Activated CD8-positive, alpha-beta memory T cell treated with anti-CD3 and anti-CD28 coated beads for 1 hour (primary cell): Measurements from ENCODE around the gene LRRC41.
"Not testable (repeated sequence)": the region's sequence is repeated elsewhere in the genome, so short reads cannot be mapped to it uniquely, and the experiment has no call there.

Source experiments
- DNase-seq, 2 donors: peaks; one replicate each; pipeline ENCODE4 v3.0.0-alpha.2; 2020; ENCODE audit warnings: low read depth in 1 of 2; ENCODE audit errors: extremely low read depth in 1 of 2

LRRC41 gene

DNA sequence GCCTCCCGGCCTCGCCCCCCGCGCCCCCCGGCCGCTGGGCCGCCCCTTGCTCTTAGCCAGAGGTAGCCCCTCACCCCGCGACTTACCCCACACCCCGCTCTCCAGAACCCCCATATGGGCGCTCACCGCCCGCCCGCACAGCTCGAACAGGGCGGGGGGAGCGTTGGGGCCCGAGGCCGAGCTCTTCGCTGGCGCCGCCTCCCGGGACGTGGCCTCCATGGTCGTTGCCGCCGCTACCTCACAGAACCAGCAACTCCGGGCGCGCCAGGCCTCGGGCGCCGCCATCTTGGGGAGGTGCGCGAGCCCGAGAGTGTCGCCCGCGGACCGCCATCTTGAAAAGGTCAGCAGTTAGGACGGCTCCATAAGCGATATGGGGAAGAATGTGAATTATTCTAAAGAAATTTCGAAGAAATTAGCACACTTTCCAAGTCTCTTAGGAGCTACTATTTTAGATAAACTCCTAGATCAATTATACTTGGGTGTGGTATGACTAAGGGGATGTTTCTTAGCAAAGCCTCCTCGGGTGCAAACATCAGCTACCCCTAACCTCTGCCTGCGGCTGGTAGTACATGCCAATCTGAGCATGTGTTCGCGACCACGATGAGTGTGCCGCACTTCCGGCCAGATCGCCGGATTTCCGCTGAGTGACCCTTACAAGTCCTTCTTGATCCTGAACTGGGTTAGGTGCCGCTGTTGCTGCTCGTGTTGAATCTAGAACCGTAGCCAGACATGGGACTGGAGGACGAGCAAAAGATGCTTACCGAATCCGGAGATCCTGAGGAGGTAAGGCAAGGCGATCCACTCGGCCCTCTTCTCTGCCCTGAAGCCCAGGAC is at the start of gene LRRC41, which contains the start of gene UQCRH:
TSS of gene LRRC41 (minus strand) at position 579 of the 834 bp plus-strand sequence. CDS start at position 285, 294 bp downstream.
TSS of gene UQCRH (plus strand) at position 661 of the 834 bp plus-strand sequence. CDS start at position 730, 69 bp downstream.
- DNase-seq, result peak; percentile 80 to 87

DNA sequence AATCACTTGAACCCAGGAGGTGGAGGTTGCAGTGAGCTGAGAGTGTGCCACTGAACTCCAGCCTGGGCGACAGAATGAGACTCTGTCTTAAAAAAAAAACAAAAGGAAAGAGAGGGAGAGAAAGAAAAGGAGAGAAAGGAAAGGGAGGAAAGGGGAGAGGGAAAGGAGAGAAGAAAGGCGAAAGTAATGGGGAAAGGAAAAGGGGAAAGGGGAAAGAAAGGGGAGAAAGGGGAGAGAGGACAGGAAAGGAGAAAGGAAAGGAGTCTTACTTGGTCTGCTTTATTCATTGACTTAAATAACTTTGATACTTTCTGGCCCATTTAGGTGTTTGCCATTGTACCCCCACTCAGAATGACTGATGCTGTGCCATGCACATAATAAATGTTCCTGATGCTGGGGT is 48.9 kb upstream of the LRRC41 start:
- no peak for DNase-seq

- no peak for DNase-seq
Observed at GRCh38 chr1:46345281-46345680, 41.9 kb upstream of the LRRC41 start.

DNA sequence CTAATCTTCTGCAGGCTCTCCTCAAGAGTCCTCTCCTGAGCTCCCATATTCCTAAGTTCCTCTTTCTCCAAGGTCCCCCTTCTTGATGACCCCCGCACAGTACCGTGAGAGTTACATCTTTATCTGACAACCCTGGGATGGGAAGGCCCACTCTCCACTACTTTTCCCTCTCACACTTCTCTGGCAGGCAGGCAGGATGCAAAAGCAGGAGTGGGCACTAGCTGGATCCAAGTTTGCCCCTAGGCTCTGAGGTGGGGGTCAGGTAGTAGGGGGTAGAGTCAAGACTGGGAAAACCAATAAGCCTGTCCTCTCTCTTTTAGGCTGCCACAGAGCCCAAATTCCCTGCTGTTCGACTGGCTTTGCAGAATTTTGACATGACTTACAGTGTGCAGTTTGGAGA is 41.1 kb upstream of the LRRC41 start:
- no peak for DNase-seq

DNA sequence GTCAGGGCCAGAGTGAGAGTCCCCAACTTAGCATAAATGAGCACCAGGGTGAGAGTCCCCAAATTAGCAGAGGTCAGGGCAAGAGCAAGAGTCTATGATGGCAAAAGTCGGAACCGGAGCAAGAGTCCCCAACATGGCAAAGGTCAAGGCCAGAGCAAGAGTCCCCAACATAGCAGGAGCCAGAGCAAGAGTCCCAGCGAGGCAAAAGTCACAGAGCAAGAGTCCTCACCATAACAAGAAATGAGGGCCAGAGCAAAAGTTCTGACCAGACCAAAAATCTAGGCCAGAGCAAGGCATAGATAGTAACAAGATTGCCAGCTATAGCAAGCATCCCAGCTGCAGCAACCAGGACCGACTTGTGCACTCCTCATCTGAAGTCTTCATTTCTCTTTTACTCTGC is 40.3 kb upstream of the LRRC41 start:
- DNase-seq, result no peak

DNA sequence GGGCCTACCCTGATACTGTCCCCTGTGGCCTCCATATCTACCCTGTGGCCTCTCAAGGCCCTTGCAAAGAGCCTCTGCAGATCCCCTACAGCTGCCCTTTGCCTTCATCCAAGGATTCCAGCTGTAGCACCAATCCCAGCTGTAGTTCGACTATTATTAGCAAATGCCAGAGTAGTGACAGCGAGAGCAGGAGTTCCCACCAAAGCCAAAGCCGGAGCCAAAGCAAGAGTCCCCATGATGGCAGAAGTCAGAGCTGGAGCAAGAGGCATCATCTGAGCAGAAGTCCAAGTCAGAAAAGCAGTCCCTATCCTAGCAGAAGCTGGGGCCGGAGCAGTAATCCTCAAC is 39.9 kb upstream of the LRRC41 start:
- DNase-seq, result no peak

DNA sequence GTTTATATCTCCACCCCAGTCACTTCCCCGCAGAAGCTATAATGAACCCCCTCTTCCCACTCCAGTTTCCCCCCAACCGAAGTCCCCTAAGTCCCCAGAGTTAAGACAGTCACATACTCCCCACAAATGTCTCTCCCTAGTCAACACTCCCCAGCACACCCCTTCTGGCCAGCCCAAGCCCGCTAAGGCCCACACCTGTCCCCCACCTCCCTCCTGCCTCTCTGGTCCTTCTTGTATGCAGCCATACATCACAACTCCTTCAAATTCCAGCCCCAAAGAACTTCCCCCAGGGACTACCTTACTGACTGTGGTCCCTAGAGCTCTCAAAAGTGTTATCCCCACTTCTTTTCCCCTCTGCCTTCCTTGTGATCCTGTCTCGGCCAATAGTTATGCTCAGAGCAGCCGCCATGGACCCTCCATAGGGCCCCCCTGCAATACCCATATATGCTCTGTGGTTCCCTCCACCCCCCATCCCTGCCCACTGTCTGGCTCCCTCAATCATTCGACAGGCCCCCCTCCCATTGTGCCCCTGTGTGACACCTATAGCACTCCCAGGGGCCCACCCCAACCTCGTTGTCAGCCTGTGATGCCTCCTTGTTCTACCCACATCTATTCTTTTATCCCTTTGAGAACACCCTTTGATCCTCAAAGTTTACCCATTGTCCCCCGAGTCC is 39.4 kb upstream of the LRRC41 start:
- no peak for DNase-seq

- no peak for DNase-seq
Observed at GRCh38 chr1:46342084-46342656, 38.8 kb upstream of the LRRC41 start.

DNA sequence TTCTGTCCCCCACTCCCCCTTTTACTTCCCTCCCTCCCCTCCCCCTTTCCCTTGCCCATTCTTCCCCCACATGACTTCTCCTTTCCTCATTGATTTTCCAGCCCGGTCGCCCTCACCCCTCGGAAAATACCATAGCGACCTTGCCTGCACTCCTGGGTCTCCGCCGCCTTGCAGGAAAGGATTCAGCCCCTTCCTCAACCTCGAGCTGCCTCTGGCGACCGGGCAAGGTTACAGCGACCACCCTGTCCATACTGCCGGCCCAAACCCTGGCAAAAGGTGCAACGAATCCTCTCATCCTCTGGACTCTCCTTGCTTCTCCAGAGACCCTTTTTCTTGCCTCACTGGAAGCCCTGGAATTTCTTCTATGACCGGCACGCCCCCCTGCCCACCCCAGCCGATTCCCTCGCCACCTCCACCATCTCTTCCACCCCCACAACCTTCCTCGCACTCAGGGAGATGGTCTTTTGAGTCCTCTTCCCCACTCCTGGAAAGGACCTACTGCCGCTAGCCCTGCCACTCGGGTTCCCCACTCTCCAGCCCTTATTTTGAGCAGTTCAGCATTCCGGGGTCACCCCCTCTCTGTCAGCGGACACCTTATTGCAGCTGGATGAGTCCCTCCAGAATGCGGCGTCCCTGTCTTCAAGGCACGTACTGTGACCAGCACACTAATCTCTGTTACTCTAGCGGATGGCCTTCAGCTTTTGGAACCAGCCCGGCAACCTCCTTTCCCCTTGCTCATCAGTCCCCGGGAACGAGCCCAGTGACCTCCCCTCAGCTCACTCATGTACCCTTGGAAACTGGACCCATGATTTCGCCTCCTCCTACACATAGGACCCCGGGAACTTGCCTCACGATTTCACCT is 38.0 kb upstream of the LRRC41 start:
- DNase-seq, result no peak

DNA sequence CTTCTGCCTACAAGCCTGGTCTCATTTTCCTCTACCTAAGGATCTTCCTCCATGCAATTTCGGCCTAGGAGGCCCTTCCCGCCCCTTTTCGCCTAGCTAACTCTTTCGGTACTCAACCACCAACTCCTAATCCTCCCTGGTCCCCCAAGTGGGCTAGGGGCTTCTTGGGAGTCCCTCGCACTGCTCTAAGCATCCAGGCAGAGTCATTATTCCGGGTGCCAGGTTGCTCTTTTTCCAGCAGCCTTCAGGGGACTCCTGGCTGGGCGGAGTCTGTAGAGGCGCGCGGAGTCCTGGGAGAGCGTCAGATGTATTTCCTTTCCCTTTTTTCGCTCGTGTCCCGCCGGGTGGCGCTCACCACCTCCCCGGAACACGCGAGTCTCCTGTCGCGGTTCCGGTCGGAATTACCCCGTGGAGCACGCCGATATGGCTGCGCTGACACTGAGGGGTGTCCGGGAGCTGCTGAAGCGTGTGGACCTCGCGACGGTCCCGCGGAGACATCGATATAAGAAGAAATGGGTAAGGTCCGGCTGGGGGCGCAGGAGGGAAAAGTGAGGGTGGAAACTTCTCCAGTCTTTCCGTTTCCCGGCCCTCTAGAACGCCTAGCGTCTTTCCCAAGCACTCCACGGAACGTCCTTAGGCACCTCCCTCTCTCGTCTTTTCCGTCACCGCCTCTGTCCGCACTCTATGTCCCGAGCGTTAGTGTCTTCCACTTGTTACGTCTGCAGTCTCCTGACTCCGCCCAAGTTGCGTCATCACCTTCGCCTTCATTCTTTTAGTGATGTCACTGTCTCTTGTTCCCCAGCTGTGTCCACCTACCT is 37.2 kb upstream of the LRRC41 start, which contains the start of gene NSUN4:
TSS of gene NSUN4 (plus strand) at position 404 of the 818 bp plus-strand sequence. CDS start at position 424, 20 bp downstream.
- peak; percentile 67 to 74 for DNase-seq

DNA sequence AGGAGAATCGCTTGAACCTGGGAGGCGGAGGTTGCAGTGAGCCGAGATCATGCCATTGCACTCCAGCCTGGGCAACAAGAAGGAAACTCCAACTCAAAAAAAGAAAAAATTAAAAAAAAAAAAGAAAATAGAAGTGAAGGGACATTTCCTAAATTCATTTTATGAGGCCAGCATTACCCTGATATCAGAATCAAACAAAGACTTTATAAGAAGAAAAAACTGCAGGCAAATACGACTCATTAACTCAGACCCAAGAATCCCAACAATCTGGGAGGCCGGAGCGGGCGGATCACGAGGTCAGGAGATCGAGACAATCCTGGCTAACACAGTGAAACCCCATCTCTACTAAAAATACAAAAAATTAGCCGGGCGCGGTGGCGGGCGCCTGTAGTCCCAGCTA is 34.0 kb upstream of the LRRC41 start:
- DNase-seq, result not testable (repeated sequence)

DNA sequence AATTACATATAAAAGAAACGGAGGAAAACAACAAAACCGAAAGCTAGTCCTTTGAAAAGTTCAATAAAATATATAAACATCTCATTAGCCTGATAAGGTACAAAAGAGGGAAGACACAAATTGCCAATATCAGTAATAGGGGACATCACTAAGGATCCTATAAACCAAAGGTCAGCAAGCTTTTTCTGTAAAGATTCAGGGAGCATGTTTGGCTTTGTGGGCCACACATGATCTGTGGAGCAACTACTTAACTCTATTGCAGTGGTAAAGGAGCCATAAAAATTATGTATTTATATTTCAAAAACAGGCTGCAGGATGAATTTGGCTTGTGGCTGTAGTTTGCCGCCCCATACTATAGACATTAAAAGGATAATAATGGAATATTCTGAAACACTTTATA is 31.7 kb upstream of the LRRC41 start:
- DNase-seq, result no peak

GRCh38 chr1:46334030-46334384 is 30.6 kb upstream of the LRRC41 start:
- DNase-seq, result no peak

- no peak for DNase-seq
Observed at GRCh38 chr1:46333300-46334029, 30.0 kb upstream of the LRRC41 start.

DNA sequence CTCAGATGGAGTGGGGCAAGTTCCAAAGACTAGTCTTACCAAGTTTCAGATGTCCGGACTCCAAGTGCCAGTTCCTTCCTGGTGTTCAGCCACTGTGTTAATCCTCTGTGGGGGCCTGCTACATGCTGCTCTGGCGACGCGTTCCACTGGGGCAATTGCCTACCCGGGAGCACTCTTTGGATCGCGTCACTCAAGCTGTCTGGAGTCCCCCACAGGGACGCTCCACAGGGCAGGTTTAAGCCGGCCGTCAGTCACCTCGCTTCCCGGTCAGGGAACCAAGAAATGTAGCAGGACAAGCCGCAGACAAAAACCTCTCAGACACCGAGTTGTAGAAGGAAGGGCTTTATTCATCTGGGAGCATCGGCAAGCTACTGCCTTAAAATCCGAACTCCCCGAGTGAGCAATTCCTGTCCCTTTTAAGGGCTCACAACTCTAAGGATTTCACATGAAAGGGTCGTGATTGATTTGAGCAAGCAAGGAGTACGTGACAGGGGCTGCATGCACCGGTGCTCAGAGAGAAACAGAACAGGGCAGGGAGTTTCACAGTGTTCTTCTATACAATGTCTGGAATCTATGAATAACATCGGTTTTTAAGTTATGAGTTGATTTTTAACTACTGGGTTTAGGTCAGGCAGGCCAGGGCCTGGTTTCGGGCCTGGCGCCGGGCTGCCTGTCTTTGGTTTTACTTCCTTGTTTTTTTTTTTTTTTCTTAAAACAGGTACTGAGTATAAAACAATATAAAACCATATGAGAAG is 28.5 kb upstream of the LRRC41 start:
- not testable (repeated sequence) for DNase-seq

GRCh38 chr1:46330381-46330780 is 27.0 kb upstream of the LRRC41 start:
- not testable (repeated sequence) for DNase-seq

GRCh38 chr1:46329807-46330206 is 26.4 kb upstream of the LRRC41 start:
- not testable (repeated sequence) for DNase-seq

DNA sequence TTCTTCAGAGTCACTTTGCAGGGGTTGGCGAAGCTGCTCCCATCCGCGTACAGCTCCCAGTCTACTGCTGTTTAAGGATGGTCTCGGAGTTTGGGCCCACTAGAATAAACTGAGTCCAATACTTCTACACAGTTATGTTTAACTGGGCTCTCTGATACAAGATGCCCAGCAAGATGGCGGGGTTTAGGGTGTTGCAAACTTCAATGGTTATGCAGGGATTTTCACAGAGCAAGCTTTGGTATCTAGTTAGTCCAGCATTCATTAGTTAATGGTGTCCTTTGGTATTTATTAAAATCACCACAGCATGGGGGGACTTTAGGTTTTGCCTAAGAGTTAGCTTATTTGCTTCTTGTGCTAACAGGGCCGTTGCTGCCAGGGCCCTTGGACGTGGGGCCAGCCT is 24.8 kb upstream of the LRRC41 start:
- not testable (repeated sequence) for DNase-seq
